NCI-H1694 (cell line): ENCODE results near the gene DUT.
A peak's percentile ranks its signal among the peaks of the same experiment; 100 is the strongest.
"Not testable (repeated sequence)": the region's sequence is repeated elsewhere in the genome, so short reads cannot be mapped to it uniquely, and the experiment has no call there.

Experiments
- DNase-seq: peaks from one replicate; lab custom pipeline; 2025; lab: John Stamatoyannopoulos, UW

The DUT gene

DNA sequence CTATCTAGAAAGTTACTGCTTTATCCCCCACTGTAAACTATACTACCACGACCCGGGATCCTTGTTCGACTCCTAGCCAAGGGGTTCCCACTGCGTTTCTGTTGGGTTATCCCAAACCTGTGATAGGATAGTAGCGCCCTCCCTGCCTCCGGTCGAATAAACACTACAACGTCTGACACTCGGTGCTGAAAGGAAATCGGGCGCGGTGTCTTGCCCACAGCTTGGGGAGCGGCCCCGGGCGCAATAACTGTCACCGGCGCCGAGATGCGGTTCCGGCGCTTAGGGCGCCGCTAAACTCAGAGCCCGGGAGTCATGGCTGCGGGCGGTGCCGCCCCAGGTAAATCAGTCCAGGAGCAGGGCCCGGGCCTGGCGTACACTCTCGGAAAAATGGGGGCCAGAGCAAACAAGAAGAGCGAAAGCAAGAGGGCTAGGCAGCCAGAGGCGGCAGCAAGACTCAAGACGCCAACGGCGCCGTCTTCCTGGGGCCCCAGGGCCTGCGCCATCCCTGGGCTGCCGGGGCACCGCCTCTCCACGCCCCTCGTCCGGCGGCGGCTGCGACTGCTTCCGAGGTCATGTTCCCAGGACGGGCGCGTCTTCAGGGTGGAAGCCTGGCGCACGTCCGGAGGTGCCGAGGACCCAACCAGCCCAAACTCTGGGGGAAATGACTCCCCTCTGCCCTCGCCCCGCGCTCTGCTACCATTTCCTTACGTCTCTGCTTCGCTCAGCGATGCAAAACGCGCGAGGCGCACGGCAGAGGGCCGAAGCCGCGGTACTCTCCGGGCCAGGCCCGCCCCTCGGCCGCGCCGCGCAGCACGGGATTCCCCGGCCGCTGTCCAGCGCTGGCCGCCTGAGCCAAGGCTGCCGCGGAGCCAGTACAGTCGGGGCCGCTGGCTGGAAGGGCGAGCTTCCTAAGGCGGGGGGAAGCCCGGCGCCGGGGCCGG, at the start of gene DUT:
TSS of gene DUT (plus strand) at position 575 of the 941 bp plus-strand sequence. CDS start at position 662, 87 bp downstream.
- DNase-seq = peak; percentile 27

DNA sequence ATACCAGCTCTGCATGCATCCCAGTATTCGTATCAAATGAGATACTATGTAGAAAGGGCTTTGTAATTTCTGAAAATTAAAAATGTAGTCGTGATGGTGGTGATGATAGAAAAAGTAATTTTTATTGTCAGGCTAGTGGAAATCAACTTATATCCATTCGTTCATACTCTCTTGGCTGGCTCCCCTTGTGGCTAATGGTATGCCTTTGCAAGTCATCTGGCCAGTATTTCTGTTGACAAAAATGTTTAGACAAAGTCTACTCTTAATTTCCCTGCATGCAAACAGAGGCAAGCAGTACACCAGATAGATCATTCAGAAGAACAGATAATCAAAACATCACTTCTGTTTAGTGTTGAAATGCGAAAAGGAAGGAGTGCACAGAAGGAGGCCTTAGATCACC, 49.6 kb upstream of the DUT start:
- no peak for DNase-seq

DNA sequence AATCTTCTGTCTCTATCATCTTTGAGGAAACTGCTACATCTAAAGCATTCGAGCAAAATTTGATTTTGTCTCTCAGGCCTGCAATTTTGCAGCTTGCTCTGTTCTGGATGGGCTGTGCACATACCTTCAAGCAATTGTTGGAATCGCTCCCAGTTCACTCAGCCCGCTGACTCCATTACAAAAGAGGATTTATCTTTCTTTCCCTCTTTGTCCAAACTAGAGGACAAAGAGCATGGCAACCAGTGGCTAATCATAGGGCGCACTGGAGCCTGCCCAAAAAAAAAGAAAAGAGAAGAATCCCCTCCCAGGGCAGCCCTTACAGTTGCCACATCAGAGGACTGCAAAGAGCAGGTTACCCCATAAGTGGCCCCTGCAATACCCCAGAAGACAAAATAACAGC, 49.0 kb upstream of the DUT start:
- no peak for DNase-seq

DNA sequence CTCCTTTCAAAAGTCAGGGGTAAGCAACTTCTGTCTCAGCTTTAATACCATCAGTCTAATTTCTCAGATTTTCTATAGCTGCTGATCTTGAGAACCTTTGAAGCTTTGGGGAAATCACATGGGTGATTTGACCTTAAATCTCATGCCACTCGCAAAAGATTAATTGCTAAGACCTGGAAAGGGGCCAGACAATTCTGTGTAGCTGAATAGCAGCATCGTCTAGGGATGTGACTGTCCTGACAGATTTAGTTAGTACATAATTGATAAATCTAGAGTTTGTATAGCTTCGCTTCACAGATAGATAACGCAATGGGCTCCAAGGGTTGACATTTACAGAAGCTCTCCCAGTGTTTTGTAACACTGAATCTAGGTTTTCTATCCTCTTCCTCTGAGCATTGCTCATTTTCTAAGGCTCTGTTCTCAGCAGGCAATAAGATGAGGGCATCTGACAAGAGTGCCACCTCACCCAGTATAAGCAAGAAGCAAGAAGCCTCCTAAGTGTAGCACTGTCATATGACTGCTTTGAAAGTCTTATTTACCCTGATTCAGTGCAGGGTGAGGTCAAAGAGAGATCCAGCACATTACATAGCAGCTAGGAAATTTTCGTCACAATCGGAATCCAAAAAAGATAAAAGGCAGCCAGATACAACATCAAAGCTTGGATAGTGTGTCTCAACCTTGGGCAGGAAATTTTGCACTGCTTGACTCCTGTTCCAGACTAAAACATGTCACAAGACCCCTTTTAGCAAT, 47.7 kb upstream of the DUT start:
- DNase-seq = no peak

GRCh38 chr15:48285329-48286214, 45.7 kb upstream of the DUT start:
- DNase-seq = peak; percentile 92

DNA sequence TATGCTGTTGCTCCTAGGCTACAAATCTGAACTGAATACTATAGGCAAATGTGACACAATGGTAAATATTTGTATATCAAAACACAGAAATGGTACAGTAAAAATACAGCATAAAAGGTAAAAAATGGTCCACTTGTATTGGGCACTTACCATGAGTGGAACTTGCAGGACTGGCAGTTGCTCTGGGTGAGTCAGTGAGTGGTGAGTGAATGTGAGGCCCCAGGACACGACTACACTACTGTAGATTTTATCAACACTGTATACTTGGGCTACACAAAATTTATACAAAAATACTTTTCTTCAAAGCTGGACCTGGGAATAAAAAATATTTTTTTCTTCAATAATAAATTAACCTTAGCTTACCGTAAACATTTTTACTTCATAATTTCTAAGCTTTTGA, 41.6 kb upstream of the DUT start:
- no peak for DNase-seq

DNA sequence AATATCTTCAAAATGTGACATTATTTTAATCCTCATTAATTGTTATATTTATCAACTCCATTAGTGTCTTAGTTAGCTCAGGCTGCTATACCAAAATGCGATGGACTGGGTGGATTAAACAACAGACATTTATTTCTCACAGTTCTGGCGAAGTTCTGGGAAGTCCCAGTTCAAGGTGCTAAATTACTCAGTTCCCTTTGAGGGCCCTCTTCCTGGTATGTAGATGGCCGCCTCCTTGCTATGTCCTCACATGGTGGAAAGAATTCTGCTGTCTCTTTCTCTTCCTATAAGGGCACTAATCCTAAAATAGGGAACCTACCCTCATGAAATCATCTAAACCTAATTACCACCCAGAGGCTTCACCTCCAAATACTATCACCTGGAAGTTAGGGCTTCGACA, 38.8 kb upstream of the DUT start:
- no peak for DNase-seq

GRCh38 chr15:48297668-48298067, 33.6 kb upstream of the DUT start:
- DNase-seq = no peak

GRCh38 chr15:48298914-48299313, 32.3 kb upstream of the DUT start:
- no peak for DNase-seq

DNA sequence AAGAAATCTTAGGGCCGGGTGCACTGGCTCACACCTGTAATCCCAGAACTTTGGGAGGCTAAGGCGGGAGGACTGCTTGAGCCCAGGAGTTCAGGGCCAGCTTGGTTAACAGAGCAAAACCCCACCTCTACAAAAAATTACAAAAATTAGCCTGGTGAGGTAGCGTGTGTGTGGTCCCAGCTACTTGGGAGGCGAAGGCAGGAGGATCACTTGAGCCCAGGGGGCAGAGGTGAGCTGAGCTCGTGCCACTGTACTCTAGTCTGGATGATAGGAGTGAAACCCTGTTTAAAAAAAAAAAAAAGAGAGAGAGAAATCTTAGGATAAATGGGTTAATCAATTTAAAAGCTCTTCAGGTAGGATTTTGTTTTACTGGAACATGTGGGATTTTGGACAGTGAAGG, 31.2 kb upstream of the DUT start:
- no peak for DNase-seq

DNA sequence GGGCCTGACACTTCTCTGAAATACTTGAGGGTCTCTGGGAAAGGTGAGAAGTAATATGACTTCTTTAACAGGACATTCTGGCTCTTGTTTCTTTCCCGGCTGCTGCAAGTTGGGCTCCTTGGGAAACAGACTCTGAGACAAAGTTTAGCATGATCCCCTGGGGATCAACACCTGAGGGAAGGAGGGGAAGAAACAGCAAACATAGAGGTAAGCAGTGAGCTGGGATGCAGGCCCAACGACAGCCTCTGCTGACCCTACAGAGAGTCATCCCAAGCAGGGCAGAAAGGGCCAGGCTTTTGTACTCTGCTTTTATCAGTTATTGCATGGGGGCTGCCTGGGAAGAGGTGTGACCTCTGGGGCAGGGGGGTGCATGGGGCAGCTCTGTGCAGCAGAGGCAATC, 26.8 kb upstream of the DUT start:
- DNase-seq = no peak

DNA sequence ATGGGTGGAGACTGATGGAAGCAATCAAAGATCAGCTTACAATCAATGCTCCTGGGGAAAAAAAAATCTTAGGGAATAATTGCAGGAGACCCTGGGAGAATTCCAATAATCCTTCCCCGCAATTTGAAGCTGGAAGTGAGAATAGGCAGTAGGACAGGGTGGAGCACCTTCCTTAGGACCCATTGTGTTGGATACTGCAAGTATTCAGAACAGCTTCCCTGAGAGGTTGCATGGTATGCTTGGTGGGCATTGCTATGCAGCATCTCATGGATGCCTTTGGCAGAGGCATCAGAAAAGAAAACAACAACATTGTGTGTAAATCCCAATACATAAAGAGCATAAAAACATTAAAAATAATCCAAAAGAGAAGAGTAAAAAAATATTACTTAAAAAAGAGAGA, 24.6 kb upstream of the DUT start:
- no peak for DNase-seq

GRCh38 chr15:48307586-48307985, 23.6 kb upstream of the DUT start:
- no peak for DNase-seq

- no peak for DNase-seq
Measured at GRCh38 chr15:48309740-48310139, 21.5 kb upstream of the DUT start.

- no peak for DNase-seq
Measured at GRCh38 chr15:48313216-48313615, 18.0 kb upstream of the DUT start.

GRCh38 chr15:48315041-48315440, 16.2 kb upstream of the DUT start:
- no peak for DNase-seq

DNA sequence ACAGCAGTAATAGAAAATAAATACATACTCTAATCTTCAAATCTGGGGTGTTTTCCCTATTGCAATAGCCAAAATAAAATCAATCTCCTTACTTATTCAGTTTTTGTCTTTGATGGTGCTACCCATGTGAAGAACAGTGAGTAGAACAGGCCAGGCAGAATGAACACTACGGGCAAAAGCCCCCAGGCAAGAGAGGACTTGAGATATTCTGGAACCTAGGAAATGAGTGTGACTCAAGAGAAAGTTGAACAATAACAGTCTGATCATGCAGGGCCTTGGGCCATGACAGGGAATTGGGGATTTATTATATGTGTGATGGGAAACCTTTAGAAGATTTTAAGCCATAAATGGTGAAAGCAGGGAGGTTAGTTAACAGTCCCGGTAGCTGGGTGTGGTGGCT, 14.0 kb upstream of the DUT start:
- no peak for DNase-seq

- DNase-seq = no peak
Measured at GRCh38 chr15:48318131-48318530, 13.1 kb upstream of the DUT start.

DNA sequence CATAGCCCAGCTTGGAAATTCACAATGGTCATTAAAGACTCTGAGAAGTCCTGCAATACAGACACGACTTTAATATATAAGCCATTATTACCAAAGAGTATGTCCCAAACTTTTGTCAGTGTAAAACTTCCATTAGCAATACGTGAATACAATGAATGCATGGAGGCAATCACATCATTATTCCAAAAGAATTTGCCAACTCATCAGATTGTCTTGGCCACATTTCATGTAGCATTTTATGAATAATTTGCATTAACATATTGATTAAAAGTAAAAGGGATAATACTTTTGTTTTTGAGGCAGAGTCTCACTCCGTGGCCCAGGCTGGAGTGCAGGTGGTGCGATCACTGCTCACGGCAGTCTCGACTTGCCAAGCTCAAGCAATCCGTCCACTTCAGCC, 7.9 kb upstream of the DUT start:
- no peak for DNase-seq

GRCh38 chr15:48324949-48325348, 6.3 kb upstream of the DUT start:
- DNase-seq = no peak

GRCh38 chr15:48325400-48325799, 5.8 kb upstream of the DUT start:
- no peak for DNase-seq

DNA sequence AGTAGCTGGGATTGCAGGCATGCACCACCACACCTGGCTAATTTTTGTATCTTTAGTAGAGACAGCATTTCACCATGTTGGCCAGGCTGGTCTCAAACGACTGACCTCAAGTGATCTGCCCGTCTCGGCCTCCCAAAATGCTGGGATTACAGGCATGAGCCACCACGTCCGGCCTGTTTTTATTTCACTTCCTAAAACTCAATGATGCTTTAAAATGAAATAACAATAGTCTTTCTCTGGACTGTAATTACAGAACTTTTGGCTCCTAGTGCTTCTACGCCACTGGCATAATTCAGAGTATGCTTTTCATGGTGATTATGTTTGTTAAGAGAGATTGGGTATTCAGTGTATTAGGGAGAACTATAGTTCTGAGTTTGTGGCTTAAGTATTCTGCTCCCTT, 5.0 kb upstream of the DUT start:
- not testable (repeated sequence) for DNase-seq
